Natural killer cell (primary cell): ENCODE measurements around the gene HIGD2A. TPM values are rescaled to one million over a fixed set of nuclear protein-coding genes. Genes with fewer than 3 reads are reported as not detected.

ENCODE experiments used
- ATAC-seq, 3 donors: fragments of 150-1000 bp in 2 of 3; fragments of 200-7000 bp in 1 of 3; cut with Tn5 transposase; 1 replicate in 1 of 3; 2 replicates in 2 of 3; pipeline ENCODE4 v1.10.0; 2021; ENCODE audit warnings: mild to moderate bottlenecking in 2 of 3, moderate library complexity in 2 of 3
- DNase-seq, 2 donors: peaks; one replicate each; pipeline versions ENCODE4 v3.0.0 to v3.0.0-alpha.2; 2013 to 2021; ENCODE audit warnings: mixed read lengths in 1 of 2
- H3K27ac ChIP-seq: one replicate; pipeline ENCODE4 v1.5.1; 2013; ENCODE audit warnings: mild to moderate bottlenecking, low read length
- H3K27me3 ChIP-seq: one replicate; pipeline ENCODE4 v1.6.1; 2013; ENCODE audit warnings: low read length; ENCODE audit not compliant: control insufficient read depth, insufficient read depth
- H3K36me3 ChIP-seq: one replicate; pipeline ENCODE4 v1.6.1; 2013; ENCODE audit warnings: low read length; ENCODE audit not compliant: control insufficient read depth, insufficient read depth
- H3K4me1 ChIP-seq: one replicate; pipeline ENCODE4 v1.6.1; 2013; ENCODE audit warnings: low read length; ENCODE audit not compliant: control insufficient read depth, insufficient read depth
- H3K4me3 ChIP-seq: one replicate; pipeline ENCODE4 v1.5.1; 2013; ENCODE audit warnings: low read length
- H3K9me3 ChIP-seq: one replicate; pipeline ENCODE4 v1.6.1; 2013; ENCODE audit warnings: low read length; ENCODE audit not compliant: control insufficient read depth, insufficient read depth
- H3K27ac Mint-ChIP-seq, 2 donors: one replicate each; pipeline ENCODE4 v1.8.0; 2022; ENCODE audit warnings: mild to moderate bottlenecking in 2 of 2, mixed read lengths in 2 of 2, moderate library complexity in 1 of 2
- H3K27me3 Mint-ChIP-seq, 2 donors: one replicate each; pipeline ENCODE4 v1.8.0; 2022; ENCODE audit warnings: low read depth in 2 of 2, mixed read lengths in 2 of 2
- H3K36me3 Mint-ChIP-seq: one replicate; pipeline ENCODE4 v1.8.0; 2022; ENCODE audit warnings: mixed read lengths
- H3K4me1 Mint-ChIP-seq, 2 donors: one replicate each; pipeline ENCODE4 v1.8.0; 2022; ENCODE audit warnings: mixed read lengths in 2 of 2
- H3K4me3 Mint-ChIP-seq: one replicate; pipeline ENCODE4 v1.8.0; 2022; ENCODE audit warnings: mild to moderate bottlenecking, moderate library complexity, mixed read lengths
- H3K9me3 Mint-ChIP-seq, 2 donors: one replicate each; pipeline ENCODE4 v1.8.0; 2022; ENCODE audit warnings: mixed read lengths in 2 of 2
- WGBS: methylation state at CpG from one replicate; pipeline ENCODE4 v1.1.7; 2013; ENCODE audit warnings: missing lambda C conversion rate; ENCODE audit not compliant: insufficient coverage; 5-methylcytosine and 5-hydroxymethylcytosine counted together
- intact Hi-C: fragments of 100-400 bp; cut with micrococcal nuclease; formaldehyde crosslinking; loops from one replicate; pipeline ENCODE4 v1.14.2; 2022
- total RNA-seq, 4 donors: library from RNA; stranded (reverse); fragments of 120-200 nt in 1 of 4; gene quantifications; one replicate each; pipeline versions ENCODE4 v1.2.3 to v1.2.4, GENCODE V29; 2013 to 2022
- TF ChIP-seq, protein P1 (sequence below): fragments of 200-600 bp; IDR thresholded peaks from one replicate; pipeline ENCODE4 v1.8.0; 2022; ENCODE audit warnings: antibody characterized with exemption

Gene HIGD2A
- total RNA-seq, 3 donors from 2014 or later (not counting 1 experiment from before 2014, with no cell fraction given): 83.5 to 90.2 (median 86.2) TPM

DNA sequence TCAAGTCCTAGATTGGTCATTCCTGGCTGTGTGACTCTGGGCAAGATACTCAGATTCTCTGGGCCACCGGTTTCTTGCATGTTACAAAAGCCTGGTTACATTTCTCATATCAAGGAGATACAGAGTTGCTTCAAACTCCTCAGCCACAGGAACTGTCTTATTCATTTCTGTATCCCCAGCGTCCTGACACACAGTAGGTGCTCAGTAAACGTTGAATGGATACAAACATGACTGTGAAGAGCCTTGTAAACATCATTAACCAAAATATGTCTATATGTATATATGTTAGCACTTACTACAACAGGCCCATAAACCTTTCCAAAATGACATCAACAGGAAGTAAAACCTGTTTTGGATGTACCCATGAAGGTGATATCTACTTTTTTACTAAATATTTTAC is 26.2 kb downstream of the HIGD2A start:
- no peaks in the 10 kb centered on the region for H3K27me3 Mint-ChIP-seq
- intact Hi-C loops: loop anchor here (5.0 kb wide), 2 partner anchors 143 to 183 kb away; no protein-coding TSS in a partner anchor

GRCh38 chr5:176415240-176415951 is 26.8 kb downstream of the HIGD2A start:
- Mint-ChIP-seq H3K27ac (peak overlapping the region; percentile 80 to 86), H3K9me3 (no peaks in the 10 kb centered on the region), H3K4me1 (peaks cover 38 to 55% of the 10 kb centered on the region in 2 donors), H3K36me3 (no peaks in the 10 kb centered on the region), H3K27me3 (peaks cover 0 to 2% of the 10 kb centered on the region in 2 donors), H3K4me3 (peak overlapping the region; percentile 89)
- intact Hi-C loops: loop anchor here (5.0 kb wide), 2 partner anchors 142 to 182 kb away; no protein-coding TSS in a partner anchor
- WGBS: 87% methylated on average over 11 of the region's 13 CpGs
- peak overlapping the region; percentile 60 for H3K27ac ChIP-seq
- no peaks in the 10 kb centered on the region for H3K9me3 ChIP-seq
- ATAC-seq: no peak
- H3K4me3 ChIP-seq: peak overlapping the region; percentile 49
- H3K36me3 ChIP-seq: no peaks in the 10 kb centered on the region
- H3K27me3 ChIP-seq: no peaks in the 10 kb centered on the region
- TF ChIP-seq, protein P1, sequence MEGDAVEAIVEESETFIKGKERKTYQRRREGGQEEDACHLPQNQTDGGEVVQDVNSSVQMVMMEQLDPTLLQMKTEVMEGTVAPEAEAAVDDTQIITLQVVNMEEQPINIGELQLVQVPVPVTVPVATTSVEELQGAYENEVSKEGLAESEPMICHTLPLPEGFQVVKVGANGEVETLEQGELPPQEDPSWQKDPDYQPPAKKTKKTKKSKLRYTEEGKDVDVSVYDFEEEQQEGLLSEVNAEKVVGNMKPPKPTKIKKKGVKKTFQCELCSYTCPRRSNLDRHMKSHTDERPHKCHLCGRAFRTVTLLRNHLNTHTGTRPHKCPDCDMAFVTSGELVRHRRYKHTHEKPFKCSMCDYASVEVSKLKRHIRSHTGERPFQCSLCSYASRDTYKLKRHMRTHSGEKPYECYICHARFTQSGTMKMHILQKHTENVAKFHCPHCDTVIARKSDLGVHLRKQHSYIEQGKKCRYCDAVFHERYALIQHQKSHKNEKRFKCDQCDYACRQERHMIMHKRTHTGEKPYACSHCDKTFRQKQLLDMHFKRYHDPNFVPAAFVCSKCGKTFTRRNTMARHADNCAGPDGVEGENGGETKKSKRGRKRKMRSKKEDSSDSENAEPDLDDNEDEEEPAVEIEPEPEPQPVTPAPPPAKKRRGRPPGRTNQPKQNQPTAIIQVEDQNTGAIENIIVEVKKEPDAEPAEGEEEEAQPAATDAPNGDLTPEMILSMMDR: no peak
- H3K4me1 ChIP-seq: peaks cover 19% of the 10 kb centered on the region
- no peak for DNase-seq

More for the DNA sequence above, 26.2 kb downstream of the HIGD2A start:
- Histone ChIP-seq H3K36me3 (peaks cover 2% of the 10 kb centered on the region), H3K4me3 (no peak overlapping the region), H3K4me1 (peaks cover 19% of the 10 kb centered on the region), H3K27me3 (no peaks in the 10 kb centered on the region), H3K27ac (no peak overlapping the region), H3K9me3 (no peaks in the 10 kb centered on the region)
- ATAC-seq: no peak
- H3K9me3 Mint-ChIP-seq: no peaks in the 10 kb centered on the region
- WGBS: 78% methylated on average over 2 of the region's 3 CpGs
- H3K27ac Mint-ChIP-seq: peak overlapping the region; percentile 80 to 86
- TF ChIP-seq, protein P1: no peak
- peak overlapping the region; percentile 89 for H3K4me3 Mint-ChIP-seq
- no peaks in the 10 kb centered on the region for H3K36me3 Mint-ChIP-seq
- H3K4me1 Mint-ChIP-seq: peaks cover 43 to 55% of the 10 kb centered on the region in 2 donors
- no peak for DNase-seq

- Mint-ChIP-seq H3K27me3 (peaks cover 3 to 6% of the 10 kb centered on the region in 2 donors), H3K27ac (peak within 1 kb of the TSS; percentile 80 to 86), H3K4me3 (peak within 1 kb of the TSS; percentile 89), H3K36me3 (no peaks in the 10 kb centered on the region), H3K4me1 (peaks cover 32 to 48% of the 10 kb centered on the region in 2 donors), H3K9me3 (no peaks in the 10 kb centered on the region)
- H3K4me1 ChIP-seq: peaks cover 19% of the 10 kb centered on the region
- peak within 1 kb of the TSS; percentile 49 for H3K4me3 ChIP-seq
- TF ChIP-seq, protein P1: peak; percentile 75
- DNase-seq: peak; percentile 81 to 97
- peak; percentile 92 to 98 (median 92) for ATAC-seq
- H3K9me3 ChIP-seq: no peaks in the 10 kb centered on the region
- WGBS: 1% methylated on average over 107 of the region's 107 CpGs
- no peaks in the 10 kb centered on the region for H3K27me3 ChIP-seq
- no peaks in the 10 kb centered on the region for H3K36me3 ChIP-seq
- H3K27ac ChIP-seq: peak within 1 kb of the TSS; percentile 60
- intact Hi-C loops: loop anchor here (2.0 to 5.0 kb wide), 5 partner anchors 27 to 181 kb away; partner anchors contain the start of genes FAF2, HIGD2A, NOP16 and RNF44
These were observed 27.7 kb downstream of the HIGD2A start, which contains the start of gene CLTB for GRCh38 chr5:176415952-176416924. Gene CLTB (minus strand): TSS chr5:176416539. CDS start chr5:176416363, 176 bp downstream.
